Measurements from ENCODE around the gene CRTC2.

- TF ChIP-seq, protein P1, sequence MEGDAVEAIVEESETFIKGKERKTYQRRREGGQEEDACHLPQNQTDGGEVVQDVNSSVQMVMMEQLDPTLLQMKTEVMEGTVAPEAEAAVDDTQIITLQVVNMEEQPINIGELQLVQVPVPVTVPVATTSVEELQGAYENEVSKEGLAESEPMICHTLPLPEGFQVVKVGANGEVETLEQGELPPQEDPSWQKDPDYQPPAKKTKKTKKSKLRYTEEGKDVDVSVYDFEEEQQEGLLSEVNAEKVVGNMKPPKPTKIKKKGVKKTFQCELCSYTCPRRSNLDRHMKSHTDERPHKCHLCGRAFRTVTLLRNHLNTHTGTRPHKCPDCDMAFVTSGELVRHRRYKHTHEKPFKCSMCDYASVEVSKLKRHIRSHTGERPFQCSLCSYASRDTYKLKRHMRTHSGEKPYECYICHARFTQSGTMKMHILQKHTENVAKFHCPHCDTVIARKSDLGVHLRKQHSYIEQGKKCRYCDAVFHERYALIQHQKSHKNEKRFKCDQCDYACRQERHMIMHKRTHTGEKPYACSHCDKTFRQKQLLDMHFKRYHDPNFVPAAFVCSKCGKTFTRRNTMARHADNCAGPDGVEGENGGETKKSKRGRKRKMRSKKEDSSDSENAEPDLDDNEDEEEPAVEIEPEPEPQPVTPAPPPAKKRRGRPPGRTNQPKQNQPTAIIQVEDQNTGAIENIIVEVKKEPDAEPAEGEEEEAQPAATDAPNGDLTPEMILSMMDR (IDR thresholded peaks at IDR 0.05; ENCODE audit: insufficient read depth, low read length): no peak
- no peak for TF ChIP-seq REST (IDR thresholded peaks at IDR 0.05; ENCODE audit: insufficient replicate concordance, low read depth)
- no peak for TF ChIP-seq POLR2AphosphoS5 (IDR thresholded peaks at IDR 0.05; ENCODE audit: low read depth)
Measured at GRCh38 chr1:153951183-153951582, 7.2 kb downstream of the CRTC2 start.
